Tibial nerve (tissue), 4 donors: ENCODE data around the gene SYNRG.

Experiments used
- EP300 ChIP-seq, 2 donors: sonication (generic); formaldehyde crosslinking; IDR thresholded peaks; one replicate each; pipeline ENCODE4 v1.6.1; 2017; ENCODE audit warnings: antibody characterized with exemption in 2 of 2, mild to moderate bottlenecking in 1 of 2
- POLR2A ChIP-seq, 2 donors: fragments of 450-650 bp; IDR thresholded peaks; one replicate each; pipeline ENCODE4 v1.6.1; 2017; ENCODE audit warnings: antibody characterized with exemption in 2 of 2, mild to moderate bottlenecking in 2 of 2, moderate library complexity in 2 of 2
- TF ChIP-seq, protein P1 (sequence below), 5 experiments: fragments of 200-600 bp in 3 of 5; fragments of 450-650 bp in 2 of 5; sonication (generic) in 3 of 5; IDR thresholded peaks; one replicate each; pipeline ENCODE4 v1.5.1; 2016 to 2019; ENCODE audit warnings: antibody characterized with exemption in 5 of 5, mild to moderate bottlenecking in 3 of 5, moderate library complexity in 2 of 5

DNA sequence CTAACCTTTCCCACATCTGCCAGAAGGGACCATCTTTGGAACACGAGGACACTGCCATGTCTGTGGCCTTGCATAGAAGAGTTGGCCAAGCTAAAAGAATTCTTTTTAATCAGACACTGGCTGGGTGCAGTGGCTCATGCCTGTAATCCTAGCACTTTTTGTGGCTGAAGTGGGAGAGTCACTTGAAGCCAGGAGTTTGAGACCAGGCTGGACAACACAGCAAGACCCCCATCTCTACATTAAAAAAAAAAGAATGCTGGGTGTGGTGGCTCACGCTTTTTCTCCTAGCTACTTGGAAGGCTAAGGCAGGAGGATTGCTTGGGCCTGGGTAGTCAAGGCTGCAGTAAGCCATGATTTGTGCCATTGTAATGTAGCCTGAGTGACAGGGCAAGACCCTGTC is 128.8 kb downstream of the SYNRG start:
- no peak for TF ChIP-seq POLR2A (IDR thresholded peaks at IDR 0.05)
- TF ChIP-seq, protein P1, sequence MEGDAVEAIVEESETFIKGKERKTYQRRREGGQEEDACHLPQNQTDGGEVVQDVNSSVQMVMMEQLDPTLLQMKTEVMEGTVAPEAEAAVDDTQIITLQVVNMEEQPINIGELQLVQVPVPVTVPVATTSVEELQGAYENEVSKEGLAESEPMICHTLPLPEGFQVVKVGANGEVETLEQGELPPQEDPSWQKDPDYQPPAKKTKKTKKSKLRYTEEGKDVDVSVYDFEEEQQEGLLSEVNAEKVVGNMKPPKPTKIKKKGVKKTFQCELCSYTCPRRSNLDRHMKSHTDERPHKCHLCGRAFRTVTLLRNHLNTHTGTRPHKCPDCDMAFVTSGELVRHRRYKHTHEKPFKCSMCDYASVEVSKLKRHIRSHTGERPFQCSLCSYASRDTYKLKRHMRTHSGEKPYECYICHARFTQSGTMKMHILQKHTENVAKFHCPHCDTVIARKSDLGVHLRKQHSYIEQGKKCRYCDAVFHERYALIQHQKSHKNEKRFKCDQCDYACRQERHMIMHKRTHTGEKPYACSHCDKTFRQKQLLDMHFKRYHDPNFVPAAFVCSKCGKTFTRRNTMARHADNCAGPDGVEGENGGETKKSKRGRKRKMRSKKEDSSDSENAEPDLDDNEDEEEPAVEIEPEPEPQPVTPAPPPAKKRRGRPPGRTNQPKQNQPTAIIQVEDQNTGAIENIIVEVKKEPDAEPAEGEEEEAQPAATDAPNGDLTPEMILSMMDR (IDR thresholded peaks at IDR 0.05): no peak
- TF ChIP-seq EP300 (IDR thresholded peaks at IDR 0.05): no peak
